ENCODE results near the gene SLC4A4. TPM values are rescaled to one million over a fixed set of nuclear protein-coding genes. Genes with fewer than 3 reads are reported as not detected.

The SLC4A4 gene
- total RNA-seq, 1 experiment from 2014 or later: 1.1 TPM

- POLR2A ChIA-PET: no interaction called here
- H3K36me3 Mint-ChIP-seq: no peaks in the 10 kb centered on the region
- H3K9me3 Mint-ChIP-seq: no peaks in the 10 kb centered on the region
- no peak overlapping the region for H3K4me3 Mint-ChIP-seq
- peaks cover 20% of the 10 kb centered on the region for H3K4me1 Mint-ChIP-seq
- no peak for TF ChIP-seq ZNF263 (CRISPR knock-in tag; IDR thresholded peaks at IDR 0.05; ENCODE audit: low read depth)
- no peak for TF ChIP-seq PRRX2 (CRISPR knock-in tag; IDR thresholded peaks at IDR 0.05)
- no peak for TF ChIP-seq EMX1 (CRISPR knock-in tag; IDR thresholded peaks at IDR 0.05)
- no peak for TF ChIP-seq GABPB1 (CRISPR knock-in tag; IDR thresholded peaks at IDR 0.05)
- TF ChIP-seq ELF4 (CRISPR knock-in tag; IDR thresholded peaks at IDR 0.05; ENCODE audit: low read depth): no peak
- no peak for TF ChIP-seq GRHL2 (CRISPR knock-in tag; IDR thresholded peaks at IDR 0.05; ENCODE audit: insufficient replicate concordance, severe bottlenecking)
- TF ChIP-seq TEAD4 (CRISPR knock-in tag; IDR thresholded peaks at IDR 0.05): no peak
- no peak for TF ChIP-seq AR (CRISPR knock-in tag; IDR thresholded peaks at IDR 0.05)
- TF ChIP-seq ZNF396 (CRISPR knock-in tag; IDR thresholded peaks at IDR 0.05; ENCODE audit: borderline replicate concordance): no peak
- TF ChIP-seq ZNF425 (CRISPR knock-in tag; conservative IDR thresholded peaks at IDR 0.05): no peak
- TF ChIP-seq ZNF121 (CRISPR knock-in tag; IDR thresholded peaks at IDR 0.05): no peak
- no peak for TF ChIP-seq ATF2 (CRISPR knock-in tag; IDR thresholded peaks at IDR 0.05; ENCODE audit: borderline replicate concordance, low read depth)
- no peak for TF ChIP-seq RORB (CRISPR knock-in tag; IDR thresholded peaks at IDR 0.05)
- no peak for TF ChIP-seq ZNF532 (CRISPR knock-in tag; IDR thresholded peaks at IDR 0.05; ENCODE audit: borderline replicate concordance)
- TF ChIP-seq MLX (CRISPR knock-in tag; IDR thresholded peaks at IDR 0.05): no peak
- no peak for TF ChIP-seq GTF2I (CRISPR knock-in tag; conservative IDR thresholded peaks at IDR 0.05)
- TF ChIP-seq PREB (CRISPR knock-in tag; IDR thresholded peaks at IDR 0.05; ENCODE audit: borderline replicate concordance): no peak
- no peak for TF ChIP-seq NR3C1 (CRISPR knock-in tag; conservative IDR thresholded peaks at IDR 0.05; ENCODE audit: low read depth)
- TF ChIP-seq IRF1 (CRISPR knock-in tag; IDR thresholded peaks at IDR 0.05): no peak
- TF ChIP-seq ZNF512 (CRISPR knock-in tag; IDR thresholded peaks at IDR 0.05; ENCODE audit: borderline replicate concordance): no peak
- H3K27me3 Mint-ChIP-seq (ENCODE audit: low read depth): no peaks in the 10 kb centered on the region
- DNase-seq (ENCODE audit: low spot score) (no peak), ATAC-seq (no peak)
- CTCF ChIA-PET: interaction anchor here (0.6 to 1.3 kb wide), 3 partner anchors 279 to 362 kb away, joined by 3 to 5 read pairs (median 3); no protein-coding TSS in a partner anchor
- H3K27ac Mint-ChIP-seq: peak overlapping the region; percentile 22; the same call in 1 of the 2 replicates
Measured at GRCh38 chr4:71549516-71550160, 210.8 kb downstream of the SLC4A4 start.
